K562 (cell line): ENCODE results near the gene AIF1.

ENCODE experiments used
- CTCF ChIP-seq, 3 experiments: IDR thresholded peaks in 2 of 3; conservative IDR thresholded peaks in 1 of 3; 2 replicates each; pipeline ENCODE4 v1.5.1; 2011 to 2012; ENCODE audit warnings: low read length in 3 of 3, mild to moderate bottlenecking in 3 of 3, control low read depth in 2 of 3, improper control_type of control experiment in 1 of 3, inconsistent platforms in 1 of 3, low read depth in 1 of 3, mixed read lengths in 1 of 3, moderate library complexity in 1 of 3; ENCODE audit not compliant: insufficient read depth in 2 of 3
- HMG20A ChIP-seq: fragments of 450-650 bp; formaldehyde crosslinking; conservative IDR thresholded peaks from 2 replicates; pipeline ENCODE4 v1.4.0; 2020; ENCODE audit warnings: mild to moderate bottlenecking, mixed read lengths
- POLR2A ChIP-seq: fragments of 450-650 bp; conservative IDR thresholded peaks from 2 replicates; pipeline ENCODE4 v1.6.1; 2016

- TF ChIP-seq HMG20A (CRISPR knock-in tag) (no peak), POLR2A (no peak), CTCF (IDR thresholded peaks at IDR 0.05 in 2 of 3, conservative IDR thresholded peaks at IDR 0.05 in 1 of 3; ENCODE audit: insufficient read depth in 2 of 3, low read depth in 1 of 3, low read length in 3 of 3) (no peak)
These were observed 16.2 kb downstream of the AIF1 start for GRCh38 chr6:31631209-31631608.
